Stimulated activated CD4-positive, alpha-beta T cell treated with anti-CD3 and anti-CD28 coated beads, Interleukin-12 subunit alpha, Interleukin-12 subunit beta, amount 100 ng/mL, for 24 hours (primary cell): ENCODE data around the gene MYL5.

ENCODE experiments used
- DNase-seq, 2 experiments: peaks; one replicate each; pipeline ENCODE4 v3.0.0-alpha.2; 2020; ENCODE audit warnings: low read depth in 2 of 2

Gene MYL5

DNA sequence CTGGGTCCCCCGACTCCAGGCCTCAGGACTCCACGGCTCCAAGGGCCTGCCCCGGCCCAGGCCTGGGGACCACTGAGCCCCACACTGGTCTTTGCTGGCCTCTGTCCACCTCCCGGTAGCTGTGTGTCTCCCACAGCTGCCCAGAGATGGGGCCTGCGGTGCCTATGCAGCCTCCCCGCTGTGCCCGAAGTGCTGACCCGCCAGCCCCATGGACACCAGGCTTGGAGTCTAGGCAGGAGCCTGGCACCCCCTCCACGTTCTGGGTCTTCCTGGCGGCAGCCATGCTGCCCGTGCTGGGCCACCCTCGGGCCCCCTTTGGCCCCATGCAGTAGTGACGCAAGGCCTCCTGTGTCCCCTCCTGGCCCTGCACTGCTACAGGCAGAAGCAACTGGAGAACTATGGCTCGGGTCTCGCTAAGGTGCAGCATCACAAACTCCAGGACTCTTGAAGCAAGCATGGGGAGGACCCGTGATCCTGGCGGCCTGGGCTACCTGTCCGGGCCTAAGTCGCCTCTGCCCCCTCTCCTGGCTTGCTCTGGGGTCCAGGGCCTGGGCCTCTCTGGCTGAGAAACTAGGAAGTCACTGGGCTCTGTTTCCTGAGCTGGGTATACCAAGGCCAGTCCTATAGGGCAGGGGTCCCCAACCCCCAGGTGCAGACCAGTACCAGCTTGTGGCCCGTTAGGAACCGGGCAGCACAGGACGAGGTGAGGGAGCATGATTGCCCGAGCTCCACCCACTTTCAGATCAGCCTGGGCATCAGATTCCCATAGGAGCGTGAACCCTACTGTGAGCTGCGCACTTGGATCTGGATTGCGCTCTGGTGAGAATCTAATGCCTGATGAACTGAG, 917 bp downstream of the MYL5 start:
- no peak for DNase-seq

DNA sequence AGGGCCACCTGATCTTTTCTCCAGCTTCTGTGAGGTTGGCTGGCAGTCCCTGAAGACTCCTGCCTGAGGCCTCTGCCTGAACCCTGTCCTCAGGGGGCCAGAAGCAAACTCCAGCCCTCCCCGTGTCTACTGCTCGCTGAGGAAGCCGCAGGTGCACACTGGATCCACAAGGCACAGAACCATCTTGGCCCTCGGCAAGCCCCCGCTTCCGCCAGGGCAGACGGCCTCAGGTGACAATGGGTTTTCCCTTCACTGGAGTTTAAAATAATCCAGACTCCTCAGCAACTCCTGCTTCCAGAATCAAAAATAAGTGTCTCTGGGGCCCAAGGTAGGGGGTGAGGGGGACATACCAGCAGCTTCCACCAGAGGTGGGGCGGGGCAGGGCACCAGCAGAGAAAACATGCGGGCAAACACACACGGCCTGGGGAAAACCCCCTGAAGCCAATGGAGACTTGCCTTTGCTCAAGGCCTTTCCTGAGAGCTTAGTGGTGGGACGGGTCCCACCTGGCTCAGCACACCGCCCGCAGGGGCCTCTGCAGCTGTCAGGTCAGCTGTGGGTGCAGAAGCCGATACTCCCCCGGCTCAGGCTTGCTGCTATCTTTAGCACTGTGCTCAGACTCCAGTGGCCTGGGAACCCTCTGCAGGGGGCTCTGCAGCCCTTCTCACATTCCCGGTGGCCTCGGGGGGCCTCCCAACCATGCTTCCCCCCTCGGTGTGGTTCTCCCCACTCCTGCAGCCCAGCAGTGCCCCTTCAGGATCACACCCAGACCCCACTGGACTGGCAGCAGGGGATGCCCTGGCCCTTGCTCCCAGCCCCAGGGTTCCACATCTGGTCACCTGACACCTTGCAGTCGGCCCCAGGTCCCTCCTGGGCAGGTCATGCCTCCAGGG, 1.9 kb downstream of the MYL5 start:
- no peak for DNase-seq

DNA sequence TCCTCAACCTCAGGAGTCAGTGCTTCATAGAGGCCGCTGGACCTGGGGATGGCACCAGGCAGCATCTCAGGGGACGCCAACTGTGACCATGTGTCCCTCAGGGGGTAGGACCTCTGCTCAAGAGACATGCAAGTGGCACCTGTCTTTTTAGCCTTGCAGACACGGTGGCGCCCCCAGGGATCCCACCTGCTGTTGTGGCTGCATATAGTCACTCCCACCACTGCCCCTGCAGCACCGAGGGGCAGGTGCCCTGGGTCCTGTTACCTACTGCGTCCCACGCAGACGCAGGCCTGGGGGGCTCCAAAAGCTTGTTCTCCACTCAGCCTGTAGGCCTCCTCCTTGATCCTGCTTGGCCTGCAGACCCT, 2.5 kb downstream of the MYL5 start:
- DNase-seq: no peak

DNA sequence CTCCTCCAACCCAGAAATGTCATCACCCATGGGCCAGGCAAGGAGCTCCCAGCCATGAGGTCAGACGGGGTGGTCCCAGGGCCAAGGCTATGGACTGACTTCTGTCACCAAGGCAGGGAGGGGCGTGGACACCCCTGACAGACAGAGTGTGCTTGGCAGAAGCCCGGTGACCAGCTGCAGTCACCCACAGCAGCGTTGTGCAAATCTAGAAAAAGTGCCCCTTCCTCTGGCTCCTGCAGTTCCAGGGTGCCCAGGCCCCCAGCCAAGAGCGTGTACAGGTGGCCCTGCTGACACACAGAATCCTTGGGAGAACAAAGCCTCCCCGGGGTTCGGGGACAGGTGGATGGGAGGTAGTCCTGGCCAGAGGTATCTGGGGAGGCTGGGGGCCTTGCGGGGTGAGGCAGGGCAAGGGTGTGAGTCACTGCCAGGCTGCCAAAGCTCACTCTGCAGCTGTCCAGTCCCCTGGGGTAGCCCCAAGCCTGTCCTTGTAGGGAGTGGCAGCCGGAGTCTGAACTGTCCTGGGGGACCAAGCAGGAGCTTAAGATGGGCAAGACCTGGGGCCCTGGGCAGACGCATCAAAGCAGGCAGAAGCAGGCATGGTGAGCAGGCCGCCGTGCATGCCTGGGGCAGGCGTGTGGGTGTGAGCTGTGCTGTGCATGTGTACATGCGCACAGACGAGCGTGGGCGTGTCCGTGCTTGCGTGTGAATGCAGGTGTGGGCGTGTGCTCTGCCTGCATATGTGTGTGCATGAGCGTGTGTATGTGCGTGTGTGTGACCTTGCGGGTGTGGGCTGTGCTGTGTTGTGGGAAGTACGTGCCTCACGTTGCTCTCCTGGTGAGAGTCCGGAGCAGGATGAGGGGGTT, 3.3 kb downstream of the MYL5 start:
- DNase-seq: no peak

DNA sequence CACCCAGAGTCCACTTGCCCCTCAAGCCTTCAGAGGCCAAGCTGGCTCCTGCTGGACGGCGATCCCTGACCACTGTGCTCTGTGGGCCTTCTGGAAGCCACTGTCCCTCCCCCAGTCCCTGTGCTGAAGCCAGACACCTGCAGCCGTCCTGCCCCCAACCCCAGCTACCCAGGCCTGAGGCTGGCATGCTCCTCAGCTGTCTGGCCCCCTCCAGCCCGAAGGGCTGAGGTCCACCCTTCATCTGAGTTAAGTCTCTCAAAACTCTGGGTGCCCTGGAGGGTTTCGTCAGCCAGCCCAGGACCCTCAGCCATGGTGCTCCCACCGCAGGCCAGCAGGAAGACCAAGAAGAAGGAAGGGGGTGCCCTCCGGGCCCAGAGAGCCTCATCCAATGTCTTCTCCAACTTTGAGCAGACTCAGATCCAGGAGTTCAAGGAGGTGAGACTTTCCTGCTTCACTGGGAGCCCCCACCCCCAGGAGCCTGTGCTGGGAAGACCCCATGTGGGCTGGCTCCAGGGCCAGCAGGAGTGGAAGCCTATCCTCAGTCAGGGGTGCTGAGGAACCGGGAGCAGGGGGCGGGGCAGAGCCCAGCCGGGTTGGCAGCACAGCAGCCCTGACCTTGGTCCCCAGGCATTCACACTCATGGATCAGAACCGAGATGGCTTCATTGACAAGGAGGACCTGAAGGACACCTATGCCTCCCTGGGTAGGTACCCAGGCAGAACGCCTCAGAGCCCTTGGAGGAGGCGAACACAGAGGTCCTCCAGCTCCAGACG, 4.2 kb downstream of the MYL5 start:
- DNase-seq: no peak

DNA sequence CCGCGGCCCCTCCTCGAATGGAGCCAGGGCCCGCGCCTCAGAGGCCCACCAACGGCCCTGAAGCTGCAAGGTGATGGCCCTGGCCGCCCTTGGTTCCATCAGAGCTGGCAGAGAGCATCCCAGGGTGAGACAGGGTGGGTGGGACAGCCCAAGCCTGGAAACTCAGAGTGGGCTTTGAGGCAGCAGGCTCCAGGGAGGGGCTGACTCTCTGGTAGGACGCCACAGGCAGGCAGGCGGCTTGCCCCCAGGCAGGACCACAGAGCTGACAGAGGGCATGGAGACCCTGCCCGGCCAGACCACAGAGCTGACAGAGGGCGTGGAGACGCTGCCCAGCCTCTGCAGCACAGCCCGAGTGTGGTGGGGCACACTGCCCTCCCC, 4.8 kb downstream of the MYL5 start:
- no peak for DNase-seq

DNA sequence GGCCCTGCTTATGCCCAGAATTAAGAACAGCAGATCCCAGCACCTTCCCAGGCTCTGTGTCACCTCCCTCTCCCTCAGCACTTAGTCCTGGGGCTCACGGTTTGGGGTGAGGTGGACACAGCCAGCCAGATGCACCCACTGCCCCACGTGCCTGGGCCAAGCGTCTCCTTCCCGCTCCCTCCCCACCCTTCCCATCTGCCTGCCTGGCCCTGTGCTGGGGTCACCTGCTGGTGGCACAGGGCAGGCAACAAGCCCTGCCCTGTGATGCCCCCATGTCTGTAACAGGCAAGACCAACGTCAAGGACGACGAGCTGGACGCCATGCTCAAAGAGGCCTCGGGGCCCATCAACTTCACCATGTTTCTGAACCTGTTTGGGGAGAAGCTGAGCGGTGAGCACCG, 5.3 kb downstream of the MYL5 start:
- no peak for DNase-seq

DNA sequence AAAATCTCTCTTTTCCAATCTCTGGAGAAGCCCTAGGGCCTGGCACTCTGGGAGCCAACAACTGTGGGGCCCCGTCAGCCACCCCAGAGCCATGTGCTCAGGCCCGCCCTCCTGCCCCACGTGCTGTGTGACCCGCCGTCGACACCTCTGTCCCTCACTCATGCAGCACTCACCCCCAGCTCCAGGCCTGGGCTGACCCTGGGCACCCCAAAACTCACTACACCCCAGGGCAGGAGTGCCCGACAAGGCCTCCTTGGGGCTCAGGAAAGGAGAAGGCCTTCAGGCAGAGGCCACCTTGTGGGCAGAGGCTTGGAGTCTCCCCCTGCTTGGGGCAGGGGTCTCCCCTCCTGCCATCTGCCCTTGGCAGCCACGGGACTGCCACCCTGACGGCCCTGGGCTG, 5.7 kb downstream of the MYL5 start:
- DNase-seq: no peak

DNA sequence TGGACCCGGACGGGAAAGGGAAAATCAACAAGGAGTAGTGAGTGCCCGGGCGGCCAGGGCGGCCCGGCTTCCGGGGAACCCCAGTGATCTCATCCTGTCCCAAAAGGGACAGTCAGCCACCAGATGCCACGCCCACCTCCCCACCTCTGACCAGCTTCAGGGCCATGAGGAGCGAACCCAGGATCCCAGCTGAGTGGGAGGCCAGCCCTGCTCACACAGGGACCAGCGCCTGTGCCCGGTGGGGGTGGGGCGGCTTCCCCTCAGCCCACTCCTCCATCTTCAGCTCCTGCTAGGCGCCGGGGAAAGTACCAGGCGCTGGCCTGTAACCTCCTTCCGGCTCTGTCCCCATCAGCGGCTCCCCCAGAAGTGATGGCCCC, 6.2 kb downstream of the MYL5 start:
- DNase-seq: no peak

DNA sequence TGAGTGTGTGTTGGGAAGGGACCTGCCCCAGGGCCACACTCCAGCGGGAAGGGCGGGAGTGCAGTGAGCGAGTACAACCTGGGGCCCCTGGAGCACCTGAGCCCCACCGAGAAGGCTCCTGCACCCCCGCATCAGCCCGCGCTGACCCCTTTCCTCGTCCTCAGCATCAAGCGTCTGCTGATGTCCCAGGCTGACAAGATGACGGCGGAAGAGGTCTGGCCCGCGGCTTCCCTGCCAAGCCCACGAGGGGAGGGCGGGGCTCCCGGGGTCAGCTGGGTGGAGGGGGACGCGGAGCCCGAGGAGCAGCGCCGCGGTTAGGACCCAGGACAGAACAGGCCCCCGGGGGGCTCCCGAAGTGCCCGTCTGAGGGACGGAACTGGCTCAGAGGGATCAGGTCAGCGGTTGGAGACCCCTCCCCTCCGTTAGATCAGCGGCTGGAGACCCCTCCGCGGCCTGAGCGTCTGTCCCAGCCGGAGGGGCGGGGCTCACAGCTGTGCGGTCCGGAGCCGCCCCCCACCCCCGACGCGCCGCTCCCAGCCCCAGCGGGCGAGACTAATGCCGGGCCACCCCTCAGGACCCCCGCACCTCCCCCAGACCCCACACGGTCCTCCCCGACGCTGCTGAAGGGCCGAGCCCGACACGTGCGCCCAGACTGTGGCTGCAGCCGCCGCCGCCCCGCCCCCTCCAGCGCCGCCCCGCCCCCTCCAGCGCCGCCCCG, 6.7 kb downstream of the MYL5 start:
- no peak for DNase-seq

DNA sequence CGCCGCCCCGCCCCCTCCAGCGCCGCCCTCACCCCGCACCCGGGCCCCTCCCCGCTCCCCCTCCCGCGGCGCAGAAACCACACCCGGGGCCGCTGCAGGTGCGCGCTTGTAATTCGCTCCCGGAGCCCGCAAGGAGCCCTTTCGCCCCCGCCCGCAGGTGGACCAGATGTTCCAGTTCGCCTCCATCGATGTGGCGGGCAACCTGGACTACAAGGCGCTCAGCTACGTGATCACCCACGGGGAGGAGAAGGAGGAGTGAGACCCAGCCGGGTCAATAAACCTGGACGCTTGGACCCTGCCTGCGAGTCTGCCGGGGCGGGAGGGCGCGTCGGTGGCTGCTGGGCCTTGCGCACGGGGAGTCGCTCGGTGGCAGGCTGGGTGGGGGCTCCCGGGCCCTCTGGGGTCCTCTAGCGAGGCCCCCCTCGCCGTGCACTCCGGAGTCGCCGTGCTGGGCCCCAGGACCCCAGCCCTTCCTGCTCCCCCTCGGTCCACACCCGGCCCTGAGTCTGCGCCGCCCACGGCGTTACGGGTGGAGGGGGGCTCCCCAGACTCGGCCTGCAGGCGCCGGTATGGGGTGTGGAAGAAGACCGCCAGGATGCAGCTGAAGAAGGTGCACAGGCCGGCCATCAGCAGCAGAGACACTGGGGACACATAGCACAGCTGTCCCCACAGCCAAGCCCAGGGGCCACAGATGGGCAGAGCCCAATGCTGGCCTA, 7.6 kb downstream of the MYL5 start:
- DNase-seq: no peak

DNA sequence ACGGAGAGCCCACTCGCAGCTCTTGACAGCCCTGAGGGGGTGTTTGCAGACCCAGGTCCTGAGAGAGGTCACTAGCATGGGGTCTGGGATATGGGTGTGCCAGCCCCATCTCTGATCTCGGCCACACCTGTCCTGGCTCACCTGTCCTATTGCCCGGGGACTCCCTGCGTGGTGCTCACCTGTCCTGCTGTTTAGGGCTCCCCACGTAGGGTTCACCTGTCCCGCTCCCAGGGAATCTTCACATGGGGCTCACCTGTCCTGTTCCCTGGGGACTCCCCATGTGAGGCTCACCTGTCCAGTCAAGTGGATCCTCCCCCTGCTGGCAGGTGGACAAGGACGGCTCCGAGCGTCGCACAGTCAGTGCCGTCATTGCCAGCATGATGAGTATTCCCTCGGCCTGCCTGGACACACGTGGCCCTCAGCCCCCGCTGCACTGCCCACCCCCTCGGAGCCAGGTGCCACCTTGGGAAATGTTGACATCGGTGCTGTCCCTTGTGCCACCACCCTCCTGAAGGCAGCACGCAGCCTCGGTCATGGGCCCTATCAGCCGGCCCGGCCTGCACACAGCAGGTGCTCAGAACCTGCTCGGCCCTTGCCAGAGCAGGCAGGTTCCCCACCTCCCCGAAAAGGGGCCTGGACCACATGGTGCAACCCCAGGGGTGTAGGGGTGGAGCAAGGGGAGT, 8.3 kb downstream of the MYL5 start:
- DNase-seq: no peak

DNA sequence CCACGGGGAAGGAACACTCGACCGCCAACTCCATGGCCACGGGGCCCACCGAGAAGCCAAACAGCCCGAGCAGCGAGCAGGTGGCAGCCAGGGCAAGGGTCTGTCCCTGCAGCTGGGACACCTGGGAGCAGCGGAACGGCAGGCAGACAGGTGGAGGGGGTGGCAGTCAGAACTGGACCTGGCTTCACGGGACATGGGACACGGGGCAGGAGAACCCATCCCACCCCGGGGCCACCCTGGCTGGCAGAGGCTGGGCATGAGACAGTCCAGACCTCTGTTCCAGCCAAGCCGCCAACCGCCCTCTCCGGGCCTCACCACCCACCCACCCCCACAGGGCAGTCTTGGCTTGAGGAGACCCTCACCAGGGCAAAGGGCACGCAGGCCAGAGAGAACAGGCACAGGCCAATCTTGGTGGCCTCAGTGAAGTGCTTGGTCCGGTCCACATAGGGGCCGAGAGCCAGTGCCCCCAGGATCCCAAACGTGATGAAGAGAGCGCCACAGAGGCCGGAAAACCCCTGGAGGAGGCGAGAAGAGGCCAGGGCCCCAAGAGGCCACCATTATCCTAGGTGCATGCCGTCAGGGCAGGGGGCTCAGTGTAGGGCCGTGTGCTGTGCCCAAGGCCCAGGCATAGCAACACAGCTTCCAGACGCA, 9.0 kb downstream of the MYL5 start:
- no peak for DNase-seq

DNA sequence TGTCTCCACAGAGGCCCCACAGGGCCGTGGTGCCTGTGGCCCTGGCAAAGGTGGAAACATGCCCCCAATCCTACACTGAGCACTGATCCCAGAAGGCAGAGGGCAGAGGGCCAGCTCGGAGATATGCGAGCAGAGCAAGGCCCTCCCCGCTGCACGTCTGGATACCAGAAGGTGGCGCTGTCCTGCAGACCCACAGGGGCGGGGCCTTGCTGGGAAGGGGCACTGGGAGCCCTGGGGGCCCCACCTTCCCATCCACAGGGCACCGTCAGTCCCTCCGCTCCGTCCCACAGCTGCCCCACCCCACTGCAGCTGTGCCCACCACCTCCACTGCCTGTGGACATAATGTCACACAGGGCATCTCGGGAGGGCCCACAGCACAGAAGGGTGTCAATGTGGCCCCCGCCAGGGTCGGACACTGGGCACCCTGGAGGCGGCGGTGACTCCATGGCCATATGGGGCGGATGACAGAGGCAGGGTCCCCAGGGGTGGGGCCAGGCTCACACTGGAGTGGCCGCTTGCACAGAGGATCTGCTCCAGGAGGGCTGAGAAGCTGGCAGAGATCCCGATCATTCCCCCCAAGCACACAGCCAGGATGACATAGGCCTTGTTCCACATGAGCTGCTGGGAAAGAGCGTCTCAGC, 9.8 kb downstream of the MYL5 start:
- DNase-seq: no peak

DNA sequence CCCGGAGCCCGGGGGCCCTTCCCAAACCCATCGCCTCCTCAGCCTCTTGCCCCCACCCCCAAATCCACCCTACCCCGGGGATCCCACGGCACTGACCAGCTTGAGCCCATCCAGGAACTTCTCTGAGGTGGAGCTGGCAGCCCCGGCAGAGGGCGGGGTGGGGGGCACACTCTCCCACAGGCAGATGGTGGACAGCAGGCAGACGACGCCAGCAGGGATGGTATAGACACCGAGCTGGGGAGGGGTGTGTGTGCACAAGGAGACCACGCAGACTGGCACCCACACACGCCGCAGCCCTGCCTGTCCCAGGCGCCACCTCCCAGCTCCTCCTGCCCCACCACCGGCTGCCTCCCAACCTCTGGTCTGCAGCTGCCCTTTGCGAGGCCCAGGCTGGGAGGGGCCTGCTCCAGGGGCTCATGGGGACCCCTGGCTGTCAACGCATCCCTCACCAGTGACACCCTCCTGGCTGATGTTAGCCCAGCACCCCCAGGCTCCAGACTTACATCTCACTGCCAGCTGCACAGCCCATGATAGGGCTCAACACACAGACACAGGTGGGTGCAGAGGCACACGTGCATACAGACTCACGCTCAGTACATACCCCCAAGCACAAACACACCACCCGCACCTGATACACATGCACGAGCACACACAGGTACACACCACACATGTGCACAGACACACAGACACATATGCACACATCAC, 10.4 kb downstream of the MYL5 start:
- no peak for DNase-seq

DNA sequence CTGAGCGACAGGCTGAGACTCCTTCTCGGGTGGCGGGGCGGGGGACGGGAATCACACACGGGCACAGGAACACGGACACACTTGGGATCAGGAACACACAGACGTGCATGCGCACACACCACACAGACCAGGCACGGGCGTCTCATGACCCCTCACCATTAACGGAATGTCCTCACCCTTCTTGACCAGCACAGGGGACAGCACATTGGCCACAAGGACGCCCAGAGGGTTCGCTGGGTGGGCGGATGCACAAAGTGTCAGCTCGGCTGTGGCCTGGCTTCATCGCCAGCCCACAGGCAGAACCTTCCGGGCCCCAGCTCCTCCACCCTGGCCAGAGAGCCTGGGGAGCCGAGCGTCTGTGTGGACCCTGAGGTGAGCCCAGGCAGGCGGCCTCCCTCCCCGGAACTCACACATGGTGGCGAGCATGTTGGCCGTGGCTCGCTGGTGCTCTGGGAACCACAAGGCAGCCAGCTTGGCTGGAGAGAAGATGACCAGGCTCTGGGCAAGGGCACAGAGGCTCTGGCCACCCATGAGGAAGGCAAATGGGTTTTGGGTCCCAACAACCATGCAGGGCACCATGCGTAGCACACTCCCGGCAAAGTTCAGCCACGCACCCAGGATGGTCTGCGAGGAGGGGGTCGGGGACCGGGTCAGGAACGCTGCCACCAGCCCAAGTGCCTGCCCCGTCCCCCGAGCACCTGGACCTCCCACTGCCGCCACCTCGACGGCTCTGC, 11.5 kb downstream of the MYL5 start:
- no peak for DNase-seq

DNA sequence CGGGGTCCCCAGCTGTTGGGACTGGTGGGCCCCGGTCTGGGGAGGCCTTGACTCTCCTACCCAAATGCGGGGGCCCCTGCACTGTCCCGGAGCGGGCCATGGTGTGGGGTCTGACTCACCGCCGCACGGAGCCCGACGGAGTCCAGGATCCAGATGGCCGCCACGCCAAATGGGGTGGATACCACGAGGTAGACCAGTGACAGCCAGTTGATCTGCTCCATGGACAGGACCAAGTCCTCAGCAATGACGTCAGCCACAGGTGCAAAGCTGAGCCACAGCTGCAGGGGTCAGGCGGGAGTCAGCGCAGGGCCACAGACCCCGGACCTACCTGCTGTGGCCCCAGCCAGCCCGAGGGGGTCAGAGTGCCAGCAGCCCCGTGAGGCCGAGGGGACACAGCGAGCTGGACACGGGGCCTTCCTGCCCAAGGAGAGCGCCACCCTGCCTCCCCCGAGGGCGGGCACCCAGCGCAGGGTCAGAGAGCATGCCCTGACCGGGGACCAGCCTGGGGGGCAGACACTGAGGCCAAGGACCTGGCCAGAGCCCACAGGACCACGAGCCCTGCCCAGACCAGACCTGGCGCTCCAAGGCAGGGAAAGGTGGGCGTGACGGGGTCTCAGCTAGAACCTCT, 12.2 kb downstream of the MYL5 start:
- no peak for DNase-seq
